Skin epidermis (tissue), 12 donors: ENCODE results near the gene PPIL3.
A peak's percentile ranks its signal among the peaks of the same experiment; 100 is the strongest.
"Not testable (repeated sequence)": the region's sequence is repeated elsewhere in the genome, so short reads cannot be mapped to it uniquely, and the experiment has no call there.

Experiments used
- H3K27ac ChIP-seq, 21 experiments: fragments of 200-600 bp; sonication (generic) in 11 of 21; one replicate each; pipeline ENCODE4 v1.5.0; 2020; ENCODE audit warnings: mild to moderate bottlenecking in 3 of 21, inconsistent platforms in 2 of 21, moderate library complexity in 2 of 21
- H3K4me3 ChIP-seq, 7 experiments: fragments of 200-600 bp; sonication (generic) in 2 of 7; one replicate each; pipeline ENCODE4 v1.5.0; 2020; ENCODE audit warnings: inconsistent platforms in 2 of 7, mild to moderate bottlenecking in 2 of 7, moderate library complexity in 1 of 7

Gene PPIL3

GRCh38 chr2:200888704-200889625 lies at the start of gene PPIL3, which contains the start of gene NIF3L1:
Gene PPIL3 (minus strand): TSS chr2:200889077. CDS start chr2:200887615, 1,462 bp downstream.
Gene NIF3L1 (plus strand): TSS chr2:200889371. CDS start chr2:200891944, 2,573 bp downstream.
- Histone ChIP-seq H3K4me3 (peak within 1 kb of the TSS; percentile 62 to 89 (median 71)), H3K27ac (peak within 1 kb of the TSS; percentile 85 to 98 (median 94))

DNA sequence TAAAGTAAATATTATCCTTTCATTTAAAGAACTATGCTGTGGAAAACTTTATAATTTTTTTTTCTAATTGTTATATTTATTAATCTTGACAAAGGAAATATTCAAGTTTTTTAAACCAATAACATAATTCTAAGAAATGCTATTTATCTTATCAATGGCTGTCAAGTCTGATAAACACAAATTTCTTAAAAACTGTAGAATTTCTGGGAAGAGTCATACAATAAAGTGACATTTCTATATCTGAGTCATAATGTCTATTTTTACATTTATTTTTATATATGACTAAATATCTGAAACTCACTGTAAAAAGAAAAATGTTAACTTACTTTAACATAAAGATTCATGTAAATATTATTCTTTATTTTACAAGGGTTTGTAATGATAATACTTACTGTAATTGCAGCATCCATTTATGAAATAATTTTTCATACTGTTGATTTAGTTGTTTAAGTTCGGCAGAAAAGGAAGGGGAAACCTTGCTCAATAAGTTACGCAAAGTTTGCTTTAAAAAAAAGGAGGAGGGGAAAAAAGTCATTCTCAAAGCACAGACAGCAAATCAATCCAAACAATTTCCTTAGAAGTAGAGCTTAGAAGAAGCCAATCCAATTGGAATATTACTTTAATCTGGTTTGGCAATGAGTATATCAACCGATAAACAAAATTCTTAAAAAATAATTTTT lies 42.2 kb upstream of the PPIL3 start:
- Histone ChIP-seq H3K4me3 (no peak overlapping the region), H3K27ac (no peak overlapping the region)

- no peak overlapping the region for H3K4me3 ChIP-seq
- H3K27ac ChIP-seq: no peak overlapping the region
Measured at GRCh38 chr2:200929334-200930249, 40.7 kb upstream of the PPIL3 start.

- Histone ChIP-seq H3K4me3 (no peak overlapping the region), H3K27ac (no peak overlapping the region)
Measured at GRCh38 chr2:200922439-200922838, 33.6 kb upstream of the PPIL3 start.

- Histone ChIP-seq H3K4me3 (no peak overlapping the region), H3K27ac (no peak overlapping the region)
Measured at GRCh38 chr2:200913654-200914053, 24.8 kb upstream of the PPIL3 start.

DNA sequence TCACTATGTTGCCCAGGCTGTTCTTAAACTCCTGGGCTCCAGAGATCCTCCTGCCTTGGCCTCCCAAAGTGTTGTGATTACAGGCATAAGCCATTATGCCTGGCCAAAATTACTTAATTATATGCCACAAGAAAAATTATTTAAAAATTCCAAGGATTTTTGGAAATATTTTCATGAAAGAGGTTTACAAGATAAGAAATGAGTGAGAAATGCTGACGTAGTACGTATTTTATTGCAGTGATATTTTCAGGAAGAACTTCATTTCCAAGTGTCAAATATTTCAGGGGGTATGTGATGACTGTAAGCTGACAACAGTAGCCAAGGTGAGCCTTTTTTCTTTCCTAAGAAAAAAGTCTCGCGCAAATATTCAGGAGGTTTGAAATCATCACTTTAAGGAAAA lies 21.1 kb upstream of the PPIL3 start:
- no peak overlapping the region for H3K4me3 ChIP-seq
- no peak overlapping the region for H3K27ac ChIP-seq

DNA sequence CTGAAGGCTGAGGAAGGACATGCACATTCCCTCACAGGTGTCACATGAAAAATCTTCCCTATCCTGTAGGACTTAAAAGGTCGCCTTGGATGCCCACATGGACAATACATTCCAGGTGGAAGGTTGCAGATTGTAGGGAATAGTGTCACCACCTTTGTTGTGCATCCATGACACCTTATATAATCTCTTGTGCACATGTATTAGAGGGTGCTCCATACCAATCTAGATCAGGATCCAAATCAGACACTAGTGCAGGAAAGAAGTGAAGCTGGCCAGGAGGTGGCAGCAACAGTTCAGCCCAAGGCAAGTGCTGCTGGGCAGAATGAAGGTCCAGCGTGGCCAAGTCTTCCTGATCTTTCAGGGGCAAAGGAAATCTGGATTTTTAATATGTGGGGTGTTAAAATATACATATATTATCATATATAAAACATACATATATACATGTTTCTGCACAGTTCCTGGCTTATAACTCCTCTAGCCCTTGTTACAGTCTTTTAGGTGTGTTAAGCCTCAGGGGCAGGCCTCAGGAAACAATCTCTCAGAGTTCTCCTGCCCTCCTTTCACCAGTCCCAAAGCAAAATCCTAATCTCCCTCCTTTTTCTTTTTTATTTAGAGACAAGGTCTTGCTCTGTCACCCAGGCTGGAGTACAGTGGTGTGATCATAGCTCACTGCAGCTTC lies 16.9 kb upstream of the PPIL3 start:
- no peak overlapping the region for H3K27ac ChIP-seq
- no peak overlapping the region for H3K4me3 ChIP-seq

DNA sequence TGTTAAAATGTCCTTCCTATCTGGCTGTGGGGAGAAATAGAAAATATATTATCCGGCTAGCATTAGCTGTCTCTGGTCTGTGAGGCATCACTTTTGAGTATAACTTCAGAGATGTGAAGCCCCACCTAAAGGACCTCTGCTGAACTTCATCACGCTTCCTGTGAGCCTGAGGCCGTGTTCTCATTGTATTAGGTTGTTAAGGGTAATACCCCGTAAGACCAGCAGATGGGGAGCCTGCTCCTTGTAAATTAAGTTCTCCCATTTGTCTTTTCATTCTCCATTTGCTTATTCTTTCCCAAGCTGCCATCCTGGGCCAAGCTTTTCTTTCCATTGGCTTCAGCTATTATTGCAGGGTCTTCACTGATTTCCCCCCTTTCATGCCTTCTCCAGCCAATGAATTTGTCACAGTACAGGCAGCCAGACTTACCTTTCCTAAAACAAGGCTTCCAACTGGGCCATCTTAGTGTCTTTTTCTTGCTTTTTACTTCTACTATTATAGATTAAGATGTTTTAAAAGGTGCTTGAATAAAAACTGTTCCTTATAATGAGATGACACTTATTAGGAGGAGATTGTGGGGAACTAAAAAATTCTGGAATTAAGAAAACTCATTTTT lies 12.7 kb upstream of the PPIL3 start:
- Histone ChIP-seq H3K4me3 (no peak overlapping the region), H3K27ac (peak overlapping the region in 1 of 21 experiments; percentile 40)

DNA sequence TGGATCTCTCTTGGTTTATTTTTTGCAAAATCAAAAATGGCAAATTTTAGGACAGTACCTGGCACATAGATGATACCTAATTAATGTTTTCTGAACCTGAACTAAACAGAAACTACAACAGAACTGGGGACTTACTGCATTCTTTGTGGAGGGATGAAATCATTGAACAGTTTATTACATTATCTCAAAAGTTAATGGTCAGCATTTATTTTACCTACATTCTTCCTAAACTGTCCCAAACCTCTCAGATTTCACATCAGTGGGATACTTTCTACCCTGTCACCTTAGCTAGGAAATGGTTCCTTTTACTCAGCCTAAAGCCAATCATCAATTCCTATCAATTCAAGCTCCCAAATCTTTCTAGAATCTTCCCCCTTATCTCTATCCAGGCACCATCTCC lies 10.6 kb upstream of the PPIL3 start:
- Histone ChIP-seq H3K4me3 (no peak overlapping the region), H3K27ac (no peak overlapping the region)

DNA sequence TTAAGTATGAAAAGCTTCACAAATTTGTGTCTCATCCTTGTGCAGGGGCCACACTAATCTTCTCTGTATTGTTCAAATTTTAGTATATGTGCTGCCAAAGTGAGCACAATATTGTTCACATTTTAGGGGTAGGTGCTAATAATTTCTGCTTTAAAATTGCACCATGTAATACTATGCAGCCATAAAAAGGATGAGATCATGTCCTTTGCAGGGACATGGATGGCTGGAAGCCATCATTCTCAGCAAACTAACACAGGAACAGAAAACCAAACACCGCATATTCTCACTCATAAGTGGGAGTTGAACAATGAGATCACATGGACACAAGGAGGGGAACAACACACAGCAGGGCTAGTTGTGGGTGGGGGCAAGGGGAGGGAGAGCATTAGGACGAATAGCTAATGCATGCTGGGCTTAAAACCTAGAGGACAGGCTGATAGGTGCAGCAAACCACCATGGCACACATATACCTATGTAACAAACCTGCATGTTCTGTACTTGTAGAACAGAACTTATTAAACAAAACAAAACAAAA lies 7.1 kb downstream of the PPIL3 start:
- not testable (repeated sequence) for H3K27ac ChIP-seq, H3K4me3 ChIP-seq

- Histone ChIP-seq H3K27ac (no peak overlapping the region), H3K4me3 (no peak overlapping the region)
Measured at GRCh38 chr2:200878289-200878880, 10.5 kb downstream of the PPIL3 start.

DNA sequence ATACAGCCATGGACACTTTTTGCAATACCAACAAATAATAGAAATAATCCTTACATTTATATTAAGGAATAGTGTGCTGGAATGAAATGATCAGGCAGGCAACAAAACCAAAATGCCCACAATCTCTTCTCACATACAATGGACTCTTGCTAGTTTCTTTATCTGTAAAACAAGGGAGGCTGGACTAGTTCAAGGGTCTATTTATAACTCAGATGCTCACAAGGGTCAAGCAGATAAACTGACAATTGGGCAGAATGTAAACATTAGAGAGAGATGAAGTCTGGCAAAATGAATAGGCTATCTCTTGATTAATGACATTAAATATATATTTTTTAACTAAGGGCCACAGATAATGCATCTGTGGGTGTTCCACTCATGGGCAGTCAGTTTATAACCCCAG lies 11.4 kb downstream of the PPIL3 start:
- Histone ChIP-seq H3K4me3 (no peak overlapping the region), H3K27ac (no peak overlapping the region)

GRCh38 chr2:200873560-200873959 lies 15.3 kb downstream of the PPIL3 start:
- Histone ChIP-seq H3K27ac (no peak overlapping the region), H3K4me3 (no peak overlapping the region)

GRCh38 chr2:200871151-200871550 lies 17.7 kb downstream of the PPIL3 start:
- Histone ChIP-seq H3K27ac (no peak overlapping the region), H3K4me3 (no peak overlapping the region)

- no peak overlapping the region for H3K4me3 ChIP-seq
- no peak overlapping the region for H3K27ac ChIP-seq
Measured at GRCh38 chr2:200869014-200869413, 19.9 kb downstream of the PPIL3 start.

DNA sequence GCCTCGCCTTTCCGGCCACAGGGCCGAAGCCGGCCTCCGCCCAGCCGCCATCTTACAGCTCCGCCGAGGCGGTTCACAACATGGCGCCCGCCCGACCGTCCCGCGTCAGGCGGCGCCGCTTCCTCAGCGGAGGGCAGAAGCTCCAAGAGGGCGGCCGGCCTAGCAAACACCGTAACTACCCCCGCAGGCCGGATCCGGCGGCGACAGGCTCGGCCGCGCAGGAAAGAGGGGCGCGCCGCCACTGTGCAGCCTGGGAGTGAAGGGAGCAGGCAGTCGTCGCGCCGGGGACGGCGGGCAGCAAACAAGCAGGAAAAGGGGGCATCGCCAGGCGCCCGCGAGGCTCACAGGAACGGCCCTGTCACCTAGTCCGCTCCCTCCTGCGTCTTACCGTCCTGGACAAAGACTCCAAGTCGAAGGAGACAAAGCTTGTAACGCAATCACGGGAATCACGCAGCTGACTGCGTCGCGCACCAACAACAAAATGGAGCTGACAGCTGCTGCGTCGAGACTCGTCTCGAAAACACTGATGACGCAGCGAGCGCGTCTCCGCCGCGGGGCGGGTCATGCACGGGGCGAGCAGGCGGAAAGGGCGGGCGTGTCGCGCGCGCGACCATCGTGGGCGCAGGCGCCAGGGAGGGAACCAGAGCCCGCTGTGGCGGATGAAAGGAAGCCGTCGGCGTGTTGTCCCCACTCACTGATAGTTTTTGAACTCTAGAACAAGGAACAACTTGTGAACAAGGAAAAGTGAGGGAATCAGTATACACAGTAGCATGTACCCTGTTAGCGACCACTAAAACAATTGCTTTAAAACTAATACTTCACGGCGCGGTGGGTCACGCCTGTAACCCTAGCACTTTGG lies 24.5 kb downstream of the PPIL3 start, which contains the start of gene CLK1:
TSS of gene CLK1 (minus strand) at position 483 of the 859 bp plus-strand sequence. CDS start 2,796 bp downstream, outside the sequence.
- H3K4me3 ChIP-seq: peak within 1 kb of the TSS; percentile 67 to 100 (median 82)
- H3K27ac ChIP-seq: peak within 1 kb of the TSS; percentile 96 to 100 (median 100)

GRCh38 chr2:200863782-200864175 lies 25.1 kb downstream of the PPIL3 start:
- peak overlapping the region; percentile 96 to 100 (median 100) for H3K27ac ChIP-seq
- peak overlapping the region; percentile 67 to 100 (median 82) for H3K4me3 ChIP-seq
